GM13977 (cell line): Measurements from ENCODE around the gene CDA.

ENCODE experiments used
- DNase-seq: peaks from one replicate; pipeline ENCODE4 v3.0.0; 2012; ENCODE audit warnings: low spot score
- in situ Hi-C: fragments of 300-500 bp; cut with MboI; formaldehyde crosslinking; loops from one replicate; pipeline ENCODE4 v1.12.0; 2022; ENCODE audit warnings: low sequenced_read_pairs, low pct_unique_long_range_greater_than_20kb, mixed read lengths, inconsistent platforms; ENCODE audit not compliant: unreplicated experiment
- TF ChIP-seq, protein P1 (sequence below): IDR thresholded peaks from 2 replicates; pipeline ENCODE4 v1.5.1; 2012; ENCODE audit warnings: mild to moderate bottlenecking, control low read depth; ENCODE audit not compliant: insufficient read depth; ENCODE audit errors: extremely low read depth, missing control alignments

The CDA gene

DNA sequence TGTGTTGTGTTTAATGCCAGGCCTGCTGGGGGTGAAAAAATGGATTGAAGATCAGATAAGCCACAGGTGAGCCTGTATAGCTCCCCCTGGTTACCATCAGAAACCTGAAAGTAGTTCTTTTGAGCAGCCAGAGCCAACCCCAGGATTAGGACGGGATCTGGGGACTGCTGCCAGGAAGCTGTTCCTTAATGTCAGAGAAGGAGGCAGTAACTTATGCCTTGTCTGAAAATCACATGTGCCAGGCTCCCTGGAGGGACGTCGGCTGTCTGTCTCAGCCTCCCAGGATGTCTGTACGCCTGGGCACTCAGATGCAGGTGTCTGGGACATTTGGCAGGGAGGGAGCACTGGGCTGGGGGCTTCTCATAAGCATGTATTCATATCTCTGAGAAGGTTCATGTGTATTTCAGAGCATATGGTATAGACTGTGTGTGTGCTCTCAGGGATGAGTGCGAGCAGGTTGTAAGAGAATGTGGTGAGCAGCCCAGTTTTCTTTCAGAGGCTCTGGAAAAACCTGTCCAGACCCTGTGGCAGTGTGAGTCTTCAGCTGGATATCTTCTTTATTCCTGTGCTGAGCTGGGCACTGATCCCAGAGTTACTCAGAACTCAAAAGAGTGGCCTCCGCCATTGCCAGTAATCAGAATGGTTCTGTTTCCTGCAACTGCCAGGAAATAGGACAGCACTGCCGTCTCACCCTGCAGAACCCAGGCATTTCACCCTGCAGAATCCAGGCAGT, 33.7 kb upstream of the CDA start:
- no peak for DNase-seq
- TF ChIP-seq, protein P1, sequence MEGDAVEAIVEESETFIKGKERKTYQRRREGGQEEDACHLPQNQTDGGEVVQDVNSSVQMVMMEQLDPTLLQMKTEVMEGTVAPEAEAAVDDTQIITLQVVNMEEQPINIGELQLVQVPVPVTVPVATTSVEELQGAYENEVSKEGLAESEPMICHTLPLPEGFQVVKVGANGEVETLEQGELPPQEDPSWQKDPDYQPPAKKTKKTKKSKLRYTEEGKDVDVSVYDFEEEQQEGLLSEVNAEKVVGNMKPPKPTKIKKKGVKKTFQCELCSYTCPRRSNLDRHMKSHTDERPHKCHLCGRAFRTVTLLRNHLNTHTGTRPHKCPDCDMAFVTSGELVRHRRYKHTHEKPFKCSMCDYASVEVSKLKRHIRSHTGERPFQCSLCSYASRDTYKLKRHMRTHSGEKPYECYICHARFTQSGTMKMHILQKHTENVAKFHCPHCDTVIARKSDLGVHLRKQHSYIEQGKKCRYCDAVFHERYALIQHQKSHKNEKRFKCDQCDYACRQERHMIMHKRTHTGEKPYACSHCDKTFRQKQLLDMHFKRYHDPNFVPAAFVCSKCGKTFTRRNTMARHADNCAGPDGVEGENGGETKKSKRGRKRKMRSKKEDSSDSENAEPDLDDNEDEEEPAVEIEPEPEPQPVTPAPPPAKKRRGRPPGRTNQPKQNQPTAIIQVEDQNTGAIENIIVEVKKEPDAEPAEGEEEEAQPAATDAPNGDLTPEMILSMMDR, result no peak
- in situ Hi-C loops, result no loop called here

DNA sequence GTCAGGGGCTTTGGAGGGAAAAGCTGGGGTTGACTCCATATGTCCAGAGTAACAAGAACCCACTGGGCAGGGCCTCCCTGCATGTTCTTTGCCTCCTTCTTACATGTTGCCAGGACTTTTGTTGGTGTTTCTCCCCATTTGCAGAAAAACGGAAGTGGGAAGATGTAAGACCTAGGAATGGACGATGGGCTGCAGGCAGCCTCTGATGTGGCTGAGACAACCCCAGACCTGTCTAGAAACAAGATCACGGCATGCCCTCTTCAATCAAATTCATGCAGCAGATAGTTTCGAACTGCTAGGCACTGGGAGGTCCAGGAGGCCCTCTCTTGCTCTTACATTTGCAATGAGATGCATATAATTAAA, 33.2 kb upstream of the CDA start:
- in situ Hi-C loops, result no loop called here
- TF ChIP-seq, protein P1, result no peak
- DNase-seq, result no peak

DNA sequence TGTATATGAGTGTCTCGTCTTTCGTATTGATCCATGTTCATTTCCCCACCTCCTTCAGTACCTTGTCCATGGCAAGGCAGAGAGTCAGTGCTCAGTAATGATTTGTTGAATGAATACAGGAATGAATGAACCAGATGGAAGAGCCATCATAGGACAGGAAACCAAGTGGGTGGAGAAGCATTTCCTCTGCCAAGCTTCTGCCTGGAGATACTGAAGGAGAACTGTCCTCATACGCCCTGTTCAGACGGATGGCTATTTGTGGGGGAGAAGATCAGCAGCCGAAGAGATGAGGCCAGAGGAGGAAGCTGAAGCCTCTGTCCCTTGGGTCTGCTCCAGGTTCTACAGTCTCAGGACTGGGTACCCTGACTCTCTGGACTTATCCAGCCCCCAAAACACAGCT, 30.7 kb upstream of the CDA start:
- TF ChIP-seq, protein P1, result no peak
- DNase-seq, result no peak
- in situ Hi-C loops, result no loop called here

DNA sequence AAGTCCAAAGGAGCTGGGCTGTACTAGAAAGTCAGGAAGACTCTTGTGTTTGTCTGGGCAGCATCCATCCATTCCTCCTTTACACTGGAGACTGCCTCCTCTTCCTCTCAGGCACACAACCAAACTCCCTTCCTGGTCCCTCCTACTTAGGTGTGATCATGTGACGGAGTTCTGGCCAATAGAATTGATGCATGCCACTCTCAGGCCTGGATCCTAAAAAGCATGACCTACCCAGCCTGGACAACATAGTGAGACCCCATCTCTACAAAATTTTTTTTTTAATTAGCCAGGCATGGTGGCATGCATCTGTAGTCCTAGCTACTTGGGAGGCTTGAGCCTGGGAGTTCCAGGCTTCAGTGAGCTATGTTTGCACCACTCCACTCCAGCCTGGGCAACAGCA, 27.9 kb upstream of the CDA start:
- TF ChIP-seq, protein P1, result no peak
- in situ Hi-C loops, result no loop called here
- DNase-seq, result no peak

DNA sequence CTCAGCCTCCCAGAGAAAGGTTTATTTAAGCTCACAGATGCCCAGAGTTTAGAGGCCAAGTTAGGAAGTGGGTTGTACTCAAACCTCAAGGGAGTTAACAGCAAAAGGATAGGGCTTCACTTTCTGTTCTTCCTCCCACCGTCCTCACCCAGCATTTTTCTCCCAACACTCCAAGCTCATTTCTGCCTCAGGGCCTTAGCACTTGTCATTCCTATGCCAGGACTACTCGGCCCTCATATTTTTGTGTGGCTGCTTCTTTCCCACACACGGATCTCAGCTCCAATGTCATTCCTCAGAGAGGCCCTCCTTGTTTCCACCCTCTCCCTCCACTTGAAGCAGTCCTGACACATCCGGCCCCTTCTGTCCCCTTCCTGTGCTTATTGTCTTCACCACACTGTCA, 23.7 kb upstream of the CDA start:
- in situ Hi-C loops, result no loop called here
- TF ChIP-seq, protein P1, result no peak
- no peak for DNase-seq

DNA sequence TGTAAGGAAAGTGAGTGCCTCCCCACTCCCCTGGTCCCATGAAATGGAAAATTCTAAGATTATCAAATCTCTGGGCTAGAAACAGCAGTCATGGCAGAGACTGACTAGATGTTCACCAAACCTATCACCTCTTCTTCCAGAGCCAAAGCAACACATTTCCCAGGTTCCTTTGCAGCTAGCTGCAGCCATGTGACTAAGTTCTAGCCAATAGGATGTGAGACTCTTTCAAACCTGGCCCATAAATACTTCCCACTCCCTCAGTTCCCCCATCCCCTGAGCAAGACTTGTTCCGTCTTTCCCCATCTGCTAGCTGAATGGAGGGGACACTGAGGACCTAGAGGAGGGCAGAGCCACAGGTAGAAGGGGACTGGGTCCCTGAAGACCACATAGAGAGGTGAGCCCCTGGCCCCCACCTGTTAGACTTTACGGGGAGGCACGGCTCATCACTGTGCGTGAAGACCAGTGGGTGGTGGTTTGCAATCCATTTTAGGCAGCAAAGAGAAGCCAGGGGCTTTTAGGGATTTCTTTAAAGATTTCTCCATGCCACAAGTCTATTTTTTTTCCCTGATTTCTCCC, 19.3 kb upstream of the CDA start:
- TF ChIP-seq, protein P1, result no peak
- DNase-seq, result no peak
- in situ Hi-C loops, result no loop called here
